HEK293 (cell line): ENCODE measurements around the gene MTX2.
"Not testable (repeated sequence)": the region's sequence is repeated elsewhere in the genome, so short reads cannot be mapped to it uniquely, and the experiment has no call there.

Experiments used
- CTCF ChIA-PET: fragments of 350-600 bp; formaldehyde crosslinking; extraction: SDS; loops from one replicate; lab custom pipeline; 2021; ENCODE audit warnings: antibody characterized with exemption; lab: Yijun Ruan, JAX
- POLR2A ChIA-PET: fragments of 300-600 bp; formaldehyde crosslinking; extraction: SDS; loops from one replicate; lab custom pipeline; 2020; ENCODE audit warnings: antibody characterized with exemption, inconsistent platforms; lab: Yijun Ruan, JAX
- H3K27ac ChIP-seq: fragments of 200-500 bp; sonication (Bioruptor generic); 2 replicates; pipeline ENCODE4 v1.5.1; 2014; ENCODE audit warnings: low read depth, low read length, control low read depth, inconsistent platforms; ENCODE audit errors: extremely low read depth
- H3K36me3 ChIP-seq, 2 experiments: fragments of 200-500 bp in 1 of 2; sonication (Bioruptor generic) in 1 of 2; 1 replicate in 1 of 2; 2 replicates in 1 of 2; pipeline ENCODE4 v1.5.1; 2014 to 2017; ENCODE audit warnings: inconsistent platforms in 2 of 2, low read length in 2 of 2; ENCODE audit not compliant: control insufficient read depth in 2 of 2, insufficient read depth in 1 of 2
- H3K4me1 ChIP-seq: fragments of 200-500 bp; sonication (Bioruptor generic); 2 replicates; pipeline ENCODE4 v1.5.1; 2014; ENCODE audit warnings: mild to moderate bottlenecking, low read length, inconsistent platforms; ENCODE audit not compliant: control insufficient read depth, insufficient read depth
- H3K4me3 ChIP-seq: 2 replicates; pipeline ENCODE4 v1.5.1; 2011; ENCODE audit warnings: low read depth, mild to moderate bottlenecking, control low read depth, low read length, moderate library complexity
- H3K9me3 ChIP-seq: fragments of 200-500 bp; sonication (Bioruptor generic); 2 replicates; pipeline ENCODE4 v1.5.1; 2014; ENCODE audit warnings: low read depth, low read length, inconsistent platforms; ENCODE audit not compliant: control insufficient read depth, insufficient read depth
- GLI4 ChIP-seq: fragments of 450-650 bp; formaldehyde crosslinking; IDR thresholded peaks from 2 replicates; pipeline ENCODE4 v1.5.1; 2016; ENCODE audit warnings: missing biosample characterization, missing genetic modification characterization
- HOXD13 ChIP-seq: sonication (generic); formaldehyde crosslinking; IDR thresholded peaks from 2 replicates; pipeline ENCODE4 v1.8.0; 2022; ENCODE audit warnings: missing genetic modification reagents, borderline replicate concordance
- KLF1 ChIP-seq: fragments of 450-650 bp; formaldehyde crosslinking; IDR thresholded peaks from 2 replicates; pipeline ENCODE4 v1.5.1; 2016; ENCODE audit warnings: missing biosample characterization, missing genetic modification characterization
- SALL2 ChIP-seq: fragments of 450-650 bp; formaldehyde crosslinking; IDR thresholded peaks from 2 replicates; pipeline ENCODE4 v1.5.0; 2017; ENCODE audit warnings: missing biosample characterization, mild to moderate bottlenecking, missing genetic modification characterization, borderline replicate concordance
- YY1 ChIP-seq: fragments of 450-650 bp; formaldehyde crosslinking; IDR thresholded peaks from 2 replicates; pipeline ENCODE4 v1.5.1; 2018; ENCODE audit warnings: missing biosample characterization, missing genetic modification characterization
- ZBTB17 ChIP-seq: fragments of 450-650 bp; formaldehyde crosslinking; IDR thresholded peaks from 2 replicates; pipeline ENCODE4 v1.5.1; 2016; ENCODE audit warnings: missing biosample characterization, missing genetic modification characterization
- ZBTB21 ChIP-seq: fragments of 450-650 bp; formaldehyde crosslinking; IDR thresholded peaks from 2 replicates; pipeline ENCODE4 v1.5.1; 2017; ENCODE audit warnings: missing biosample characterization, missing genetic modification characterization
- ZNF146 ChIP-seq: fragments of 450-650 bp; formaldehyde crosslinking; IDR thresholded peaks from 2 replicates; pipeline ENCODE4 v1.5.1; 2016; ENCODE audit warnings: missing biosample characterization, missing genetic modification characterization
- ZNF174 ChIP-seq: fragments of 450-650 bp; formaldehyde crosslinking; IDR thresholded peaks from 2 replicates; pipeline ENCODE4 v1.5.0; 2017; ENCODE audit warnings: missing biosample characterization, mild to moderate bottlenecking, missing genetic modification characterization
- ZNF221 ChIP-seq: fragments of 450-650 bp; formaldehyde crosslinking; IDR thresholded peaks from 2 replicates; pipeline ENCODE4 v1.5.1; 2017; ENCODE audit warnings: missing biosample characterization, missing genetic modification characterization, borderline replicate concordance
- ZNF223 ChIP-seq: fragments of 450-650 bp; formaldehyde crosslinking; IDR thresholded peaks from 2 replicates; pipeline ENCODE4 v1.5.1; 2016; ENCODE audit warnings: missing biosample characterization, missing genetic modification characterization
- ZNF274 ChIP-seq, 2 experiments: fragments of 200-500 bp in 1 of 2; fragments of 450-650 bp in 1 of 2; sonication (Bioruptor generic) in 1 of 2; formaldehyde crosslinking in 1 of 2; IDR thresholded peaks; 2 replicates each; pipeline versions ENCODE4 v1.5.1 to v1.6.1; 2014 to 2016; ENCODE audit warnings: borderline replicate concordance in 1 of 2, inconsistent platforms in 1 of 2, low read length in 1 of 2, missing biosample characterization in 1 of 2, missing genetic modification characterization in 1 of 2
- ZNF350 ChIP-seq: fragments of 450-650 bp; formaldehyde crosslinking; IDR thresholded peaks from 2 replicates; pipeline ENCODE4 v1.5.0; 2017; ENCODE audit warnings: missing biosample characterization, mild to moderate bottlenecking, missing genetic modification characterization
- ZNF571 ChIP-seq: fragments of 450-650 bp; formaldehyde crosslinking; IDR thresholded peaks from 2 replicates; pipeline ENCODE4 v1.5.0; 2017; ENCODE audit warnings: missing biosample characterization, missing genetic modification characterization
- ZNF664 ChIP-seq: fragments of 450-650 bp; formaldehyde crosslinking; IDR thresholded peaks from 2 replicates; pipeline ENCODE4 v1.5.1; 2016; ENCODE audit warnings: missing biosample characterization, missing genetic modification characterization
- ZNF768 ChIP-seq: fragments of 450-650 bp; formaldehyde crosslinking; IDR thresholded peaks from 2 replicates; pipeline ENCODE4 v1.5.1; 2018; ENCODE audit warnings: missing biosample characterization, mild to moderate bottlenecking, missing genetic modification characterization
- ZNF776 ChIP-seq: fragments of 450-650 bp; formaldehyde crosslinking; IDR thresholded peaks from 2 replicates; pipeline ENCODE4 v1.5.0; 2017; ENCODE audit warnings: missing biosample characterization, missing genetic modification characterization, borderline replicate concordance
- ZNF777 ChIP-seq: fragments of 450-650 bp; formaldehyde crosslinking; IDR thresholded peaks from 2 replicates; pipeline ENCODE4 v1.5.1; 2017; ENCODE audit warnings: missing biosample characterization, missing genetic modification characterization, borderline replicate concordance
- ZNF843 ChIP-seq: fragments of 450-650 bp; formaldehyde crosslinking; IDR thresholded peaks from 2 replicates; pipeline ENCODE4 v1.5.1; 2016; ENCODE audit warnings: missing biosample characterization, missing genetic modification characterization
- ZSCAN16 ChIP-seq: fragments of 450-650 bp; formaldehyde crosslinking; IDR thresholded peaks from 2 replicates; pipeline ENCODE4 v1.5.1; 2016; ENCODE audit warnings: missing biosample characterization, missing genetic modification characterization
- TF ChIP-seq, protein P1 (sequence below): fragments of 450-650 bp; formaldehyde crosslinking; IDR thresholded peaks from 2 replicates; pipeline ENCODE4 v1.5.1; 2016; ENCODE audit warnings: missing biosample characterization, missing genetic modification characterization
- TF ChIP-seq, protein P2 (sequence below): fragments of 450-650 bp; IDR thresholded peaks from 2 replicates; pipeline ENCODE4 v1.5.1; 2018; ENCODE audit warnings: missing biosample characterization, mild to moderate bottlenecking, missing genetic modification characterization
- TF ChIP-seq, protein P3 (sequence below): fragments of 450-650 bp; formaldehyde crosslinking; conservative IDR thresholded peaks from 2 replicates; pipeline ENCODE4 v1.5.1; 2016; ENCODE audit warnings: low read depth, missing biosample characterization, missing genetic modification characterization

Gene MTX2

DNA sequence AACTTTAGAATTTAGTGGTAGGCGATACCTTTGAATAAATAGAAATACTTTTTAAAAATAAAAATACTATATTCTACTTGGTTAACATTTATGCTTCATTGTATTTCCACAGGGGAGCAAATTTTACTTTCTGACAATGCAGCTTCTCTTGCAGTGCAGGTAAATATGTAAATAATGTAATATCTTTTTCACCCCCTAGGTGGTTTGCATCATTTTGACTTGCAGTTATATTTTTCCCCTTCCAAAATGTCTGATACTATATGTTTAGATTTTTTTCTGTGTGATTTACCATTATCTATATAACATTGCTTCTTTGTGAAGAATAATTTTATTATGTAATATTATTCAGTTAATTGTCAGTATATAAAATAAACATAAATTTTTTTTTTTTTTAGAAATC, 28.5 kb downstream of the MTX2 start (continued):
- no peak for TF ChIP-seq ZNF221 (tag by site-specific recombination)

DNA sequence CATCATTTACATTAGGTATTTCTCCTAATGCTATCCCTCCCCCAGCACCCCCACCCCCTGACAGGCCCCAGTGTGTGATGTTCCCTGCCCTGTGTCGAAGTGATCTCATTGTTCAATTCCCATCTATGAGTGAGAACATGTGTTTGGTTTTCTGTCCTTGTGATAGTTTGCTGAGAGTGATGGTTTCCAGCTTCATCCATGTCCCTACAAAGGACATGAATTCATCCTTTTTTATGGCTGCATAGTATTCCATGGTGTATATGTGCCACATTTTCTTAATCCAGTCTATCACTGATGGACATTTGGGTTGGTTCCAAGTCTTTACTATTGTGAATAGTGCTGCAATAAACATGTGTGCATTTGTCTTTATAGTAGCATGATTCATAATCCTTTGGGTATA, 36.8 kb downstream of the MTX2 start:
- peak; percentile 88 for TF ChIP-seq ZNF146 (tag by site-specific recombination)
- TF ChIP-seq, protein P1, sequence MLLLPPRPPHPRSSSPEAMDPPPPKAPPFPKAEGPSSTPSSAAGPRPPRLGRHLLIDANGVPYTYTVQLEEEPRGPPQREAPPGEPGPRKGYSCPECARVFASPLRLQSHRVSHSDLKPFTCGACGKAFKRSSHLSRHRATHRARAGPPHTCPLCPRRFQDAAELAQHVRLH (tag by site-specific recombination), result peak; percentile 51; the same call in 1 of the 2 replicates
- H3K4me3 ChIP-seq, H3K27ac ChIP-seq, POLR2A ChIA-PET, H3K9me3 ChIP-seq, H3K4me1 ChIP-seq, H3K36me3 ChIP-seq: not testable (repeated sequence)
- CTCF ChIA-PET, result interaction anchor here (0.6 to 1.2 kb wide), 2 partner anchors 166 to 344 kb away, joined by 3 read pairs; no protein-coding TSS in a partner anchor

DNA sequence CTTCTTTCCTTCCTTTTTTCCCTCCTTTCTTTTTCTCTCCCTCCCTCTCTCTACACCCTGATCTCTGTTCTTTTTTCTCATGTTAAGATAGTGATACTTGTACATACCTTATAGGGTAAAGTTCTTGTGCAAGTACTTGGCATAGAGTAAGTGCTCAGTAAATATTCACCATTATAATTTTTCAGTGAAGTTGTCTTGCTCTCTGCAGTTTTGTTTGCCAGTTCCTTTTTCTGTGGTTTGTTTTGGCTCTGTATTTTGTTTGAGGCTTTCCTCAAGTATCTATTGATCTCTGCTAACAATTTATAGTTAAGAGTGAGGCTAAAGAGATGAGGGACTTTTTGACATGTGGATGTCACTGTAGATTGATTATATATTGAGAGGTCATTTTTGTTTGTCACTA, 48.0 kb downstream of the MTX2 start:
- TF ChIP-seq KLF1 (tag by site-specific recombination) (no peak), ZNF350 (no peak), ZNF777 (tag by site-specific recombination) (no peak), ZNF664 (tag by site-specific recombination) (0 out of 2 replicates have a peak, but pooled peaks have one; percentile 49)
- H3K4me1 ChIP-seq, result no peaks in the 10 kb centered on the region
- H3K9me3 ChIP-seq, result no peaks in the 10 kb centered on the region
- H3K4me3 ChIP-seq, result no peak overlapping the region
- no peaks in the 10 kb centered on the region; a peak in 1 of 3 replicates for H3K36me3 ChIP-seq
- ChIA-PET POLR2A (no interaction called here), CTCF (no interaction called here)
- no peak overlapping the region for H3K27ac ChIP-seq

DNA sequence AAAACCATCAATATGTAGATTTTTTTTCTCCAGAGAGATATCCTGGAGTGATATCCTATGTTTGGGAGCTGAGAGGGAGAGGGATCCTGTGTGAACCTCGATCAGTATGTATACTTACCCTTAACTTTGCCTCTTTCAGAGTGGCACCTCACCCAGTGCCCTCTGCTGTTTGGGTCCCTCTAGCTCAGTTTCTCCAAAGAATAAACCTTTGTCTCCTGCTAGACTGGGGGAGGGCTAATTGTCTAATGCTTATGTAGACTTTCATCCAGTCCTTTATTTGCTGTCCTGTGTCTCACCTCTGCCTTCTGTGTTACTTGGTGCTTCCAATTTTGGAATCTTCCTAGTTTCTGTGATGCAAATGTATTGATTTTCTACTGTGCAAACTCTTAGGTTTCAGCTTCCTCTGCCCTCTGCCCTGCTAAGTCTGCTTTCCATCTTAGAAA, 48.4 kb downstream of the MTX2 start:
- POLR2A ChIA-PET, result no interaction called here
- H3K27ac ChIP-seq, result no peak overlapping the region
- CTCF ChIA-PET, result no interaction called here

More for the DNA sequence above, 48.4 kb downstream of the MTX2 start:
- H3K9me3 ChIP-seq, result no peaks in the 10 kb centered on the region
- H3K4me1 ChIP-seq, result no peaks in the 10 kb centered on the region
- TF ChIP-seq GLI4 (tag by site-specific recombination) (no peak), ZNF221 (tag by site-specific recombination) (no peak), HOXD13 (no peak), ZNF776 (tag by site-specific recombination) (no peak), ZNF843 (tag by site-specific recombination) (no peak), KLF1 (tag by site-specific recombination) (no peak), ZBTB21 (tag by site-specific recombination) (no peak), YY1 (tag by site-specific recombination) (no peak), ZNF571 (no peak), ZBTB17 (tag by site-specific recombination) (no peak), ZNF768 (no peak), ZSCAN16 (tag by site-specific recombination) (no peak), ZNF223 (no peak), ZNF174 (tag by site-specific recombination) (no peak), ZNF274 (IDR thresholded peaks at IDR 0.05; ENCODE audit: low read length) (no peak), ZNF274 (tag by site-specific recombination; IDR thresholded peaks at IDR 0.05; ENCODE audit: borderline replicate concordance) (no peak), SALL2 (tag by site-specific recombination) (no peak)
- TF ChIP-seq, protein P2, sequence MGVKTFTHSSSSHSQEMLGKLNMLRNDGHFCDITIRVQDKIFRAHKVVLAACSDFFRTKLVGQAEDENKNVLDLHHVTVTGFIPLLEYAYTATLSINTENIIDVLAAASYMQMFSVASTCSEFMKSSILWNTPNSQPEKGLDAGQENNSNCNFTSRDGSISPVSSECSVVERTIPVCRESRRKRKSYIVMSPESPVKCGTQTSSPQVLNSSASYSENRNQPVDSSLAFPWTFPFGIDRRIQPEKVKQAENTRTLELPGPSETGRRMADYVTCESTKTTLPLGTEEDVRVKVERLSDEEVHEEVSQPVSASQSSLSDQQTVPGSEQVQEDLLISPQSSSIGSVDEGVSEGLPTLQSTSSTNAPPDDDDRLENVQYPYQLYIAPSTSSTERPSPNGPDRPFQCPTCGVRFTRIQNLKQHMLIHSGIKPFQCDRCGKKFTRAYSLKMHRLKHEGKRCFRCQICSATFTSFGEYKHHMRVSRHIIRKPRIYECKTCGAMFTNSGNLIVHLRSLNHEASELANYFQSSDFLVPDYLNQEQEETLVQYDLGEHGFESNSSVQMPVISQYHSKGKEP (tag by site-specific recombination), result no peak
- TF ChIP-seq, protein P3, sequence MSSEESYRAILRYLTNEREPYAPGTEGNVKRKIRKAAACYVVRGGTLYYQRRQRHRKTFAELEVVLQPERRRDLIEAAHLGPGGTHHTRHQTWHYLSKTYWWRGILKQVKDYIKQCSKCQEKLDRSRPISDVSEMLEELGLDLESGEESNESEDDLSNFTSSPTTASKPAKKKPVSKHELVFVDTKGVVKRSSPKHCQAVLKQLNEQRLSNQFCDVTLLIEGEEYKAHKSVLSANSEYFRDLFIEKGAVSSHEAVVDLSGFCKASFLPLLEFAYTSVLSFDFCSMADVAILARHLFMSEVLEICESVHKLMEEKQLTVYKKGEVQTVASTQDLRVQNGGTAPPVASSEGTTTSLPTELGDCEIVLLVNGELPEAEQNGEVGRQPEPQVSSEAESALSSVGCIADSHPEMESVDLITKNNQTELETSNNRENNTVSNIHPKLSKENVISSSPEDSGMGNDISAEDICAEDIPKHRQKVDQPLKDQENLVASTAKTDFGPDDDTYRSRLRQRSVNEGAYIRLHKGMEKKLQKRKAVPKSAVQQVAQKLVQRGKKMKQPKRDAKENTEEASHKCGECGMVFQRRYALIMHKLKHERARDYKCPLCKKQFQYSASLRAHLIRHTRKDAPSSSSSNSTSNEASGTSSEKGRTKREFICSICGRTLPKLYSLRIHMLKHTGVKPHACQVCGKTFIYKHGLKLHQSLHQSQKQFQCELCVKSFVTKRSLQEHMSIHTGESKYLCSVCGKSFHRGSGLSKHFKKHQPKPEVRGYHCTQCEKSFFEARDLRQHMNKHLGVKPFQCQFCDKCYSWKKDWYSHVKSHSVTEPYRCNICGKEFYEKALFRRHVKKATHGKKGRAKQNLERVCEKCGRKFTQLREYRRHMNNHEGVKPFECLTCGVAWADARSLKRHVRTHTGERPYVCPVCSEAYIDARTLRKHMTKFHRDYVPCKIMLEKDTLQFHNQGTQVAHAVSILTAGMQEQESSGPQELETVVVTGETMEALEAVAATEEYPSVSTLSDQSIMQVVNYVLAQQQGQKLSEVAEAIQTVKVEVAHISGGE (tag by site-specific recombination), result no peak
- H3K36me3 ChIP-seq, result no peaks in the 10 kb centered on the region; a peak in 1 of 3 replicates
- H3K4me3 ChIP-seq, result no peak overlapping the region
